B cell (primary cell): ENCODE measurements around the gene ACYP1. TPM values are rescaled to one million over a fixed set of nuclear protein-coding genes. Genes with fewer than 3 reads are reported as not detected.

Experiments
- ATAC-seq: fragments of 200-7000 bp; cut with Tn5 transposase; one replicate; pipeline ENCODE4 v1.10.0; 2021; ENCODE audit warnings: low read depth, mild to moderate bottlenecking, moderate number of reproducible peaks, moderate library complexity
- CTCF ChIA-PET: fragments of 350-600 bp; sonication (Branson Sonifier 250); formaldehyde crosslinking; loops from one replicate; lab custom pipeline; 2021; ENCODE audit warnings: antibody characterized with exemption, inconsistent platforms; lab: Charles Lee
- POLR2A ChIA-PET: fragments of 350-600 bp; sonication (Branson Sonifier 250); formaldehyde crosslinking; loops from one replicate; lab custom pipeline; 2021; ENCODE audit warnings: antibody characterized with exemption; lab: Charles Lee
- DNase-seq: peaks from one replicate; pipeline ENCODE4 v3.0.0; 2013
- H2AFZ ChIP-seq: 2 replicates; pipeline ENCODE4 v1.6.1; 2012; ENCODE audit warnings: mild to moderate bottlenecking, low read depth, low read length; ENCODE audit not compliant: insufficient read depth, poor library complexity, severe bottlenecking
- H3K27ac ChIP-seq, 2 donors: 1 replicate in 1 of 2; 2 replicates in 1 of 2; pipeline ENCODE4 v1.5.1; 2012 to 2013; ENCODE audit warnings: low read length in 2 of 2, mild to moderate bottlenecking in 2 of 2, moderate library complexity in 1 of 2
- H3K27me3 ChIP-seq, 4 experiments: fragments of 200-600 bp in 1 of 4; sonication (generic) in 1 of 4; replicated peaks in 1 of 4; 1 replicate in 2 of 4; 2 replicates in 2 of 4; pipeline versions ENCODE4 v1.6.1 to v1.7.0; 2013 to 2016; ENCODE audit warnings: low read length in 3 of 4, mild to moderate bottlenecking in 2 of 4, mixed read lengths in 1 of 4, moderate library complexity in 1 of 4; ENCODE audit not compliant: insufficient read depth in 4 of 4, control insufficient read depth in 3 of 4; ENCODE audit errors: control extremely low read depth in 1 of 4
- H3K36me3 ChIP-seq, 2 experiments: replicated peaks in 1 of 2; 1 replicate in 1 of 2; 2 replicates in 1 of 2; pipeline versions ENCODE4 v1.6.1 to v1.7.1; 2013; ENCODE audit warnings: low read length in 1 of 2; ENCODE audit not compliant: insufficient read depth in 2 of 2, control insufficient read depth in 1 of 2; ENCODE audit errors: control extremely low read depth in 1 of 2, extremely low read depth in 1 of 2
- H3K4me1 ChIP-seq, 2 donors: fragments of 200-600 bp in 1 of 2; sonication (generic) in 1 of 2; 1 replicate in 1 of 2; 2 replicates in 1 of 2; pipeline versions ENCODE4 v1.5.1 to v1.6.1; 2013 to 2017; ENCODE audit warnings: low read length in 2 of 2; ENCODE audit not compliant: control insufficient read depth in 2 of 2, insufficient read depth in 2 of 2
- H3K4me2 ChIP-seq: replicated peaks from 2 replicates; pipeline ENCODE3; 2012; ENCODE audit warnings: mild to moderate bottlenecking, low read depth, low read length; ENCODE audit not compliant: poor library complexity, severe bottlenecking
- H3K4me3 ChIP-seq, 5 experiments: fragments of 200-600 bp in 1 of 5; sonication (generic) in 1 of 5; 1 replicate in 3 of 5; 2 replicates in 2 of 5; pipeline versions ENCODE4 v1.5.1 to v1.7.0; 2011 to 2016; ENCODE audit warnings: low read length in 4 of 5, mild to moderate bottlenecking in 4 of 5, low read depth in 2 of 5, control low read depth in 1 of 5, moderate library complexity in 1 of 5; ENCODE audit not compliant: insufficient read depth in 1 of 5; ENCODE audit errors: control extremely low read depth in 1 of 5, extremely low read depth in 1 of 5
- H3K79me2 ChIP-seq: fragments of 200-600 bp; sonication (generic); one replicate; pipeline ENCODE4 v1.6.0; 2016; ENCODE audit warnings: low read length; ENCODE audit not compliant: control insufficient read depth, insufficient read depth
- H3K9ac ChIP-seq: fragments of 200-600 bp; sonication (generic); 2 replicates; pipeline ENCODE4 v1.6.1; 2017; ENCODE audit warnings: mild to moderate bottlenecking, low read length, moderate library complexity
- H3K9me3 ChIP-seq, 3 donors: one replicate each; pipeline versions ENCODE4 v1.6.1 to v1.7.1; 2013; ENCODE audit warnings: low read length in 2 of 3; ENCODE audit not compliant: control insufficient read depth in 2 of 3, insufficient read depth in 1 of 3; ENCODE audit errors: control extremely low read depth in 1 of 3
- H4K20me1 ChIP-seq: 2 replicates; pipeline ENCODE4 v1.6.0; 2012; ENCODE audit warnings: mild to moderate bottlenecking, low read length; ENCODE audit not compliant: insufficient read depth, control insufficient read depth, poor library complexity, severe bottlenecking
- H3K27ac Mint-ChIP-seq: one replicate; pipeline ENCODE4 v1.8.0; 2021; ENCODE audit warnings: mixed read lengths
- H3K27me3 Mint-ChIP-seq: one replicate; pipeline ENCODE4 v1.8.0; 2021; ENCODE audit warnings: mixed read lengths
- H3K4me1 Mint-ChIP-seq: one replicate; pipeline ENCODE4 v1.8.0; 2021; ENCODE audit warnings: mixed read lengths
- H3K4me3 Mint-ChIP-seq: one replicate; pipeline ENCODE4 v1.8.0; 2021; ENCODE audit warnings: mixed read lengths
- H3K9me3 Mint-ChIP-seq: one replicate; pipeline ENCODE4 v1.8.0; 2022; ENCODE audit warnings: mixed read lengths; ENCODE audit not compliant: insufficient read depth
- EZH2 ChIP-seq: IDR thresholded peaks from 2 replicates; pipeline ENCODE4 v1.6.1; 2012; ENCODE audit warnings: borderline replicate concordance, low read depth, mild to moderate bottlenecking, moderate library complexity, low read length; ENCODE audit not compliant: insufficient read depth, poor library complexity, severe bottlenecking
- WGBS: methylation state at CpG from one replicate; pipeline ENCODE4 v1.1.5; 2013; ENCODE audit warnings: missing lambda C conversion rate; ENCODE audit not compliant: insufficient coverage; 5-methylcytosine and 5-hydroxymethylcytosine counted together
- intact Hi-C: fragments of 100-400 bp; cut with micrococcal nuclease; formaldehyde crosslinking; loops from one replicate; pipeline ENCODE4 v1.10.0; 2022
- polyA plus RNA-seq: library from polyadenylated mRNA; depleted of rRNA; stranded (reverse); fragments of >200 nt; gene quantifications from 2 replicates; pipeline ENCODE4 v1.2.3, GENCODE V29; 2012
- total RNA-seq, 2 donors: library from RNA; stranded (reverse); fragments of 120-200 nt in 1 of 2; gene quantifications; 1 replicate in 1 of 2; 2 replicates in 1 of 2; pipeline versions ENCODE4 v1.2.3 to v1.2.4, GENCODE V29; 2013 to 2022
- TF ChIP-seq, protein P1 (sequence below): fragments of 200-600 bp; IDR thresholded peaks from one replicate; pipeline ENCODE4 v1.8.0; 2022; ENCODE audit warnings: antibody characterized with exemption, mild to moderate bottlenecking

Gene ACYP1
- total and polyA plus RNA-seq, 2 donors (not counting 1 experiment from before 2014, with no cell fraction given) = 38.3 to 46.7 TPM

DNA sequence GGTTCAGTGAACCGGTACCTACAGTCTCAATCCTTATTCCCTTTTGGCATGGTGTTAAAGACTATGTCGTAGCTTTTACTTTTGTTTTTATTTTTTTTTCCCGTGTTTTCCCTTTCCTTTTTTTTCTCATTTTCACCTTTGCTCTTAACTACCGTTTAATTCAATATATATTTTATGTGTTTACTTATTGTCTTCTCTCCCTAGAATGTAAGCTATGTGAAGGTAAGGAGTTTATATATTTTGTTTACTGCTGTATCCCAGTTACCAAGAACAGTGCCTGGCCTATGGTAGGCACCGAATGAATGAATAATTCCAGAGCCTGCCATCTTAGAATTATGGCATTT, 12.3 kb downstream of the ACYP1 start:
- intact Hi-C loops = loop anchor here (1.0 kb wide), 3 partner anchors 13 to 49 kb away; partner anchors contain the start of genes ACYP1, EIF2B2 and ZC2HC1C
- peaks cover 15% of the 10 kb centered on the region for H3K79me2 ChIP-seq

DNA sequence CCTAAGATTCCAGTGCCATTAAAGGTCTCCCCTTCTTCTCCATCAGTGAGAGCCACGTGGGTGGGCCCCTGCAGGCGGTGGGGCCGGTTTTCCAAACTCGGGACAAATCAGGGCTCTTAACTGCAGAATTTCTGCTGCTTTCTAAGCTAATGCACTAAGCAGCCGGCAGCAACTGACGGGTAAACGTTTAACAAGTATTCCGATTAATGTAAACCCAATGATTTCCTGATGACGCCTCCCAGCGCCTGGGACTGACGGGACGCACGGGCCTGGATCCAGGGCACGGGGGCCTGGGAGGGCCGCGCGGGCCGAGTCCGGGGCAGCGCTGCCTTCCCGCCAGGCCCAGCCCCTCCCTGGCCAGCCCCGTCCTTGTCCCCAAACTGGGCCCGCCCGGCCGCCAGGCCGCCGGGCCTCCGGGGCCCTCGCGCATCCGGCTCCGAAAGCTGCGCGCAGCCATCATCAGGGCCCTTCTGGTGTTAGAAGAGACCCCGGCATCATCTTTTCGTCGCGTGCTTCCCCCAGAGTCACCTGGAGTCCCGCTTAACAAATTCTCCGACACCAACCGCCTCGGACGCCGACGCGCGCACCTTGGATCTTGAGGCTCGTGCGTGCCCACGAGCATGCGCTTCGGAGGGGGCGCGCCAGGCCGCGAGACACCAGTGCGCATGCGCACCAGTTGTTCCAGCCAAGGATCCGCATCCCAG, 12.8 kb downstream of the ACYP1 start, which contains the start of gene MLH3:
MLH3 (minus strand) TSS at position 616 of the 704 bp plus-strand sequence. CDS start 1,812 bp downstream, outside the sequence.
- H3K4me3 ChIP-seq = peak within 1 kb of the TSS; percentile 44 to 82 (median 64)
- H3K9me3 Mint-ChIP-seq = no peaks in the 10 kb centered on the region
- peaks cover 15% of the 10 kb centered on the region for H3K79me2 ChIP-seq
- H3K4me1 ChIP-seq = peaks cover 9 to 10% of the 10 kb centered on the region in 2 donors
- peak within 1 kb of the TSS; percentile 87 for H3K4me2 ChIP-seq
- CTCF ChIA-PET = no interaction called here
- DNase-seq (peak; percentile 90), ATAC-seq (peak; percentile 83)
- peaks cover 19% of the 10 kb centered on the region for H3K4me1 Mint-ChIP-seq
- no peaks in the 10 kb centered on the region for H3K27me3 Mint-ChIP-seq
- POLR2A ChIA-PET = no interaction called here
- under 1% methylated on average over 58 of the region's 59 CpGs for WGBS
- peak within 1 kb of the TSS; percentile 87 for H2AFZ ChIP-seq
- TF ChIP-seq, protein P1, sequence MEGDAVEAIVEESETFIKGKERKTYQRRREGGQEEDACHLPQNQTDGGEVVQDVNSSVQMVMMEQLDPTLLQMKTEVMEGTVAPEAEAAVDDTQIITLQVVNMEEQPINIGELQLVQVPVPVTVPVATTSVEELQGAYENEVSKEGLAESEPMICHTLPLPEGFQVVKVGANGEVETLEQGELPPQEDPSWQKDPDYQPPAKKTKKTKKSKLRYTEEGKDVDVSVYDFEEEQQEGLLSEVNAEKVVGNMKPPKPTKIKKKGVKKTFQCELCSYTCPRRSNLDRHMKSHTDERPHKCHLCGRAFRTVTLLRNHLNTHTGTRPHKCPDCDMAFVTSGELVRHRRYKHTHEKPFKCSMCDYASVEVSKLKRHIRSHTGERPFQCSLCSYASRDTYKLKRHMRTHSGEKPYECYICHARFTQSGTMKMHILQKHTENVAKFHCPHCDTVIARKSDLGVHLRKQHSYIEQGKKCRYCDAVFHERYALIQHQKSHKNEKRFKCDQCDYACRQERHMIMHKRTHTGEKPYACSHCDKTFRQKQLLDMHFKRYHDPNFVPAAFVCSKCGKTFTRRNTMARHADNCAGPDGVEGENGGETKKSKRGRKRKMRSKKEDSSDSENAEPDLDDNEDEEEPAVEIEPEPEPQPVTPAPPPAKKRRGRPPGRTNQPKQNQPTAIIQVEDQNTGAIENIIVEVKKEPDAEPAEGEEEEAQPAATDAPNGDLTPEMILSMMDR = no peak
- TF ChIP-seq EZH2 = no peak
- no peaks in the 10 kb centered on the region for H4K20me1 ChIP-seq
- H3K36me3 ChIP-seq = no peaks in the 10 kb centered on the region
- H3K27ac ChIP-seq = peak within 1 kb of the TSS in 1 of 2 donors; percentile 83
- intact Hi-C loops = loop anchor here (1.0 kb wide), 3 partner anchors 13 to 49 kb away; partner anchors contain the start of genes ACYP1, EIF2B2 and ZC2HC1C
- H3K9ac ChIP-seq = peak within 1 kb of the TSS; percentile 88
- peak within 1 kb of the TSS; percentile 97 for H3K4me3 Mint-ChIP-seq
- H3K27ac Mint-ChIP-seq = peak within 1 kb of the TSS; percentile 96
- H3K9me3 ChIP-seq = no peaks in the 10 kb centered on the region
- H3K27me3 ChIP-seq = no peaks in the 10 kb centered on the region

More for the DNA sequence above, 12.3 kb downstream of the ACYP1 start:
- Mint-ChIP-seq H3K4me1 (peaks cover 17% of the 10 kb centered on the region), H3K27me3 (no peaks in the 10 kb centered on the region), H3K27ac (peak overlapping the region; percentile 96), H3K9me3 (no peaks in the 10 kb centered on the region), H3K4me3 (peak overlapping the region; percentile 97)
- Histone ChIP-seq H3K27ac (peak overlapping the region in 1 of 2 donors; percentile 83), H4K20me1 (no peaks in the 10 kb centered on the region), H3K4me2 (peak overlapping the region; percentile 87), H3K9me3 (no peaks in the 10 kb centered on the region), H3K9ac (peak overlapping the region; percentile 88), H3K27me3 (no peaks in the 10 kb centered on the region), H3K36me3 (no peaks in the 10 kb centered on the region), H2AFZ (peak overlapping the region; percentile 87), H3K4me3 (peak overlapping the region; percentile 44 to 82 (median 64)), H3K4me1 (peaks cover 9 to 10% of the 10 kb centered on the region in 2 donors)
- ChIA-PET POLR2A (interaction anchor here (0.7 kb wide), 1 partner anchor 927 kb away, joined by 6 read pairs; no protein-coding TSS in a partner anchor), CTCF (no interaction called here)
- WGBS = no CpG with 5 or more reads among the region's 5 CpGs
- ATAC-seq = no peak
- DNase-seq = no peak
- TF ChIP-seq, protein P1 = no peak
- TF ChIP-seq EZH2 = no peak
